ENCODE data around the gene KAT8. TPM values are rescaled to one million over a fixed set of nuclear protein-coding genes. Genes with fewer than 3 reads are reported as not detected.

The KAT8 gene
- total and polyA plus RNA-seq, 2 of the 13 experiments (the other 11 are each of a cell fraction or from before 2014, with no cell fraction given) = 79.0 to 84.2 TPM

GRCh38 chr16:31094424-31095120 lies 22.9 kb upstream of the KAT8 start, which contains the start of gene VKORC1 (continued):
- TF ChIP-seq TCF7 (IDR thresholded peaks at IDR 0.05; ENCODE audit: low read depth) = no peak
- peak; percentile 93 for TF ChIP-seq PHF21A (CRISPR knock-in tag; IDR thresholded peaks at IDR 0.05)
- TF ChIP-seq ZNF24 (IDR thresholded peaks at IDR 0.05) = no peak
- peak; percentile 19 for TF ChIP-seq PITX1 (CRISPR knock-in tag; IDR thresholded peaks at IDR 0.05)
- TF ChIP-seq ESRRA (CRISPR knock-in tag; IDR thresholded peaks at IDR 0.05; ENCODE audit: low read depth) = 0 out of 2 replicates have a peak, but pooled peaks have one; percentile 45
- TF ChIP-seq GATA4 (IDR thresholded peaks at IDR 0.05; ENCODE audit: borderline replicate concordance, low read depth) = 0 out of 2 replicates have a peak, but pooled peaks have one; percentile 33
- peak; percentile 85 for TF ChIP-seq POLR2G (IDR thresholded peaks at IDR 0.05; ENCODE audit: low read depth, low read length)
- TF ChIP-seq, protein P1, sequence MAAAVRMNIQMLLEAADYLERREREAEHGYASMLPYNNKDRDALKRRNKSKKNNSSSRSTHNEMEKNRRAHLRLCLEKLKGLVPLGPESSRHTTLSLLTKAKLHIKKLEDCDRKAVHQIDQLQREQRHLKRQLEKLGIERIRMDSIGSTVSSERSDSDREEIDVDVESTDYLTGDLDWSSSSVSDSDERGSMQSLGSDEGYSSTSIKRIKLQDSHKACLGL (CRISPR knock-in tag; IDR thresholded peaks at IDR 0.05) = peak; percentile 93
- TF ChIP-seq FLYWCH1 (CRISPR knock-in tag; IDR thresholded peaks at IDR 0.05) = no peak
- peak; percentile 90; the same call in 1 of the 2 replicates for TF ChIP-seq ZNF598 (CRISPR knock-in tag; IDR thresholded peaks at IDR 0.05; ENCODE audit: borderline replicate concordance)
- peak; percentile 32; the same call in 1 of the 2 replicates for TF ChIP-seq JUND (CRISPR knock-in tag; IDR thresholded peaks at IDR 0.05)
- TF ChIP-seq ZNF564 (CRISPR knock-in tag; IDR thresholded peaks at IDR 0.05) = peak; percentile 35; the same call in 1 of the 2 replicates
- TF ChIP-seq TFDP2 (CRISPR knock-in tag; IDR thresholded peaks at IDR 0.05) = peak; percentile 90
- no peak for TF ChIP-seq MLLT10 (CRISPR knock-in tag; IDR thresholded peaks at IDR 0.05)
- TF ChIP-seq, protein P2, sequence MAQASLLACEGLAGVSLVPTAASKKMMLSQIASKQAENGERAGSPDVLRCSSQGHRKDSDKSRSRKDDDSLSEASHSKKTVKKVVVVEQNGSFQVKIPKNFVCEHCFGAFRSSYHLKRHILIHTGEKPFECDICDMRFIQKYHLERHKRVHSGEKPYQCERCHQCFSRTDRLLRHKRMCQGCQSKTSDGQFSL (CRISPR knock-in tag; IDR thresholded peaks at IDR 0.05) = 0 out of 2 replicates have a peak, but pooled peaks have one; percentile 4
- TF ChIP-seq TP53 (CRISPR knock-in tag; conservative IDR thresholded peaks at IDR 0.05) = peak; percentile 69
- TF ChIP-seq ZNF720 (CRISPR knock-in tag; IDR thresholded peaks at IDR 0.05) = peak; percentile 63; the same call in 1 of the 2 replicates
- TF ChIP-seq NCOA1 (CRISPR knock-in tag; IDR thresholded peaks at IDR 0.05) = peak; percentile 86; the same call in 1 of the 2 replicates
- TF ChIP-seq ZNF331 (CRISPR knock-in tag; IDR thresholded peaks at IDR 0.05) = peak; percentile 31; the same call in 1 of the 2 replicates
- TF ChIP-seq RAD21 (CRISPR knock-in tag; IDR thresholded peaks at IDR 0.05) = peak; percentile 32; the same call in 1 of the 2 replicates
- TF ChIP-seq ZNF510 (CRISPR knock-in tag; IDR thresholded peaks at IDR 0.05; ENCODE audit: low read depth) = 0 out of 2 replicates have a peak, but pooled peaks have one; percentile 22

Measured in HepG2 (cell line).